Mucosa of descending colon (tissue), 3 donors: ENCODE measurements around the gene ADGB. TPM values are rescaled to one million over a fixed set of nuclear protein-coding genes. Genes with fewer than 3 reads are reported as not detected.

Experiments used
- ATAC-seq: fragments of 200-7000 bp; cut with Tn5 transposase; one replicate; pipeline ENCODE4 v1.9.1; 2020; ENCODE audit warnings: mild to moderate bottlenecking, moderate library complexity
- DNase-seq, 3 donors: peaks; one replicate each; pipeline ENCODE4 v3.0.0-alpha.2; 2020
- H3K36me3 ChIP-seq: fragments of 200-600 bp; one replicate; pipeline ENCODE4 v1.8.0; 2021; ENCODE audit warnings: low read depth, mild to moderate bottlenecking
- H3K4me1 ChIP-seq: fragments of 200-600 bp; one replicate; pipeline ENCODE4 v1.8.0; 2021; ENCODE audit warnings: low read depth, mild to moderate bottlenecking
- H3K4me3 ChIP-seq: fragments of 200-600 bp; one replicate; pipeline ENCODE4 v1.8.0; 2021; ENCODE audit warnings: mild to moderate bottlenecking
- H3K9me3 ChIP-seq: fragments of 200-600 bp; one replicate; pipeline ENCODE4 v1.8.0; 2021; ENCODE audit warnings: mild to moderate bottlenecking
- intact Hi-C, 2 donors: fragments of 100-400 bp; cut with DNase I in 1 of 2; cut with micrococcal nuclease in 1 of 2; formaldehyde crosslinking; loops; one replicate each; pipeline versions ENCODE4 v1.11.0 to v1.11.1; 2022; cut with DNase I, micrococcal nuclease
- total RNA-seq, 3 donors: library from RNA; stranded (reverse); fragmentation: NEBNext Ultra II Directional in 2 of 3; extraction: Animal tissue kit (Norgen Biotek cat#: 25700) in 2 of 3; gene quantifications; one replicate each; pipeline versions ENCODE4 v1.2.1 to v1.2.4, GENCODE V29; 2021 to 2023
- TF ChIP-seq, protein P1 (sequence below): fragments of 200-600 bp; IDR thresholded peaks from one replicate; pipeline ENCODE4 v1.8.0; 2022; ENCODE audit warnings: antibody characterized with exemption, mild to moderate bottlenecking
- donor health status: DM: no; HTN: no; CAD: no; lungs with moderate emphysema.
- donor health status: DM: no; HTN: no; CAD: no.
- donor health status: DM: no; HTN: yes; CAD: no.

Gene ADGB
- total RNA-seq, 3 donors from 2014 or later: 0.70 to 2.2 (median 2.1) TPM

DNA sequence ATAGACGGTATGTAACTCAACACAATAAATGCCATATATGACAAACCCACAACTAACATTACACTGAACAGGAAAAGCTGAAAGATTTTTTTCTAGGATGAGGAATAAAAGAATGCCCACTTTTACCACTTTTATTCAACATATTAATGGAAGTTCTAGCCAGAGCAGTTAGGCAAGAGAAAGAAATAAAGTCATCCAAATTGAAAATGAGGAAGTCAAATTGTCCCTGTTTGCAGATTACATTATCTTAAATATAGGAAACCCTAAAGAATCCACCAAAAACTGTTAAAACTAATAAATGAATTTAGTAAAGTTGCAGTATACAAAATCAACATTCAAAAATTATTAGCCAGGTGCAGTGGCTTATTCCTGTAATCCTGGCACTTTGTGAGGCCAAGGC, 24.6 kb upstream of the ADGB start:
- Histone ChIP-seq H3K4me1 (no peaks in the 10 kb centered on the region), H3K4me3 (no peak overlapping the region), H3K9me3 (no peaks in the 10 kb centered on the region), H3K36me3 (no peaks in the 10 kb centered on the region)
- TF ChIP-seq, protein P1, sequence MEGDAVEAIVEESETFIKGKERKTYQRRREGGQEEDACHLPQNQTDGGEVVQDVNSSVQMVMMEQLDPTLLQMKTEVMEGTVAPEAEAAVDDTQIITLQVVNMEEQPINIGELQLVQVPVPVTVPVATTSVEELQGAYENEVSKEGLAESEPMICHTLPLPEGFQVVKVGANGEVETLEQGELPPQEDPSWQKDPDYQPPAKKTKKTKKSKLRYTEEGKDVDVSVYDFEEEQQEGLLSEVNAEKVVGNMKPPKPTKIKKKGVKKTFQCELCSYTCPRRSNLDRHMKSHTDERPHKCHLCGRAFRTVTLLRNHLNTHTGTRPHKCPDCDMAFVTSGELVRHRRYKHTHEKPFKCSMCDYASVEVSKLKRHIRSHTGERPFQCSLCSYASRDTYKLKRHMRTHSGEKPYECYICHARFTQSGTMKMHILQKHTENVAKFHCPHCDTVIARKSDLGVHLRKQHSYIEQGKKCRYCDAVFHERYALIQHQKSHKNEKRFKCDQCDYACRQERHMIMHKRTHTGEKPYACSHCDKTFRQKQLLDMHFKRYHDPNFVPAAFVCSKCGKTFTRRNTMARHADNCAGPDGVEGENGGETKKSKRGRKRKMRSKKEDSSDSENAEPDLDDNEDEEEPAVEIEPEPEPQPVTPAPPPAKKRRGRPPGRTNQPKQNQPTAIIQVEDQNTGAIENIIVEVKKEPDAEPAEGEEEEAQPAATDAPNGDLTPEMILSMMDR: no peak
- ATAC-seq: no peak
- intact Hi-C loops: no loop called here
- no peak for DNase-seq

DNA sequence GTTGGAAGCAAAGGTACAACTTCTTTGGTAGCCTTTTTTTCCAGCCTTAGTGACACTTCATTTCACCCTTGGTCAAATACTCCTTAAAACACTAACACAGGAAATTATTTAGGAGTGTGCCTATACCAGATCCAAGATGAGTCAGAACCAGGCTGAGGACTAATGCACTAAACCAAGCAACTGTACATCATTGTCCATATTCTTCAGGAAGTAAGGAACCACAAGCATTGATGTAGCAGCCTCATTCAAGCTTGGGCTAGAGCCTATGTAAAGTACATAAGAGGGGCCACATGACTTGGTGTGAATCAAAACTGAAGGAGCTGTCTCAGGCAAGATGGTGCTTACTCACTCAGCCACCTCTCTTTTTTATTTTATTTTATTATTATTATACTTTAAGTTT, 20.7 kb upstream of the ADGB start:
- intact Hi-C loops: no loop called here
- no peak for ATAC-seq
- Histone ChIP-seq H3K4me3 (no peak overlapping the region), H3K9me3 (no peaks in the 10 kb centered on the region), H3K36me3 (no peaks in the 10 kb centered on the region), H3K4me1 (no peaks in the 10 kb centered on the region)
- no peak for DNase-seq
- TF ChIP-seq, protein P1: no peak

- H3K9me3 ChIP-seq: no peaks in the 10 kb centered on the region
- no peaks in the 10 kb centered on the region for H3K4me1 ChIP-seq
- H3K4me3 ChIP-seq: no peak overlapping the region
- ATAC-seq: no peak
- no peaks in the 10 kb centered on the region for H3K36me3 ChIP-seq
- TF ChIP-seq, protein P1: no peak
- DNase-seq: no peak
- intact Hi-C loops: no loop called here
Measured at GRCh38 chr6:146581968-146582367, 16.8 kb upstream of the ADGB start.

- Histone ChIP-seq H3K4me1 (no peaks in the 10 kb centered on the region), H3K36me3 (no peaks in the 10 kb centered on the region), H3K9me3 (no peaks in the 10 kb centered on the region), H3K4me3 (no peak overlapping the region)
- intact Hi-C loops: no loop called here
- DNase-seq (peak in 1 of 3 donors; percentile 37), ATAC-seq (no peak)
- TF ChIP-seq, protein P1: no peak
Measured at GRCh38 chr6:146582857-146583256, 15.9 kb upstream of the ADGB start.

- intact Hi-C loops: no loop called here
- Histone ChIP-seq H3K9me3 (no peaks in the 10 kb centered on the region), H3K36me3 (no peaks in the 10 kb centered on the region), H3K4me1 (no peaks in the 10 kb centered on the region), H3K4me3 (no peak overlapping the region)
- TF ChIP-seq, protein P1: no peak
- no peak for DNase-seq
- ATAC-seq: no peak
Measured at GRCh38 chr6:146583966-146584365, 14.8 kb upstream of the ADGB start.

- no peaks in the 10 kb centered on the region for H3K36me3 ChIP-seq
- DNase-seq: no peak
- no peaks in the 10 kb centered on the region for H3K4me1 ChIP-seq
- TF ChIP-seq, protein P1: no peak
- H3K4me3 ChIP-seq: no peak overlapping the region
- intact Hi-C loops: no loop called here
- no peak for ATAC-seq
- no peaks in the 10 kb centered on the region for H3K9me3 ChIP-seq
Measured at GRCh38 chr6:146587459-146587858, 11.3 kb upstream of the ADGB start.
